GM23338 (cell line): Measurements from ENCODE around the gene AKAP1. TPM values are rescaled to one million over a fixed set of nuclear protein-coding genes. Genes with fewer than 3 reads are reported as not detected.
A peak's percentile ranks its signal among the peaks of the same experiment; 100 is the strongest.

Experiments
- ATAC-seq: fragments of 200-7000 bp; cut with Tn5 transposase; 3 replicates; pipeline ENCODE4 v1.9.1; 2020
- DNase-seq: peaks from one replicate; pipeline ENCODE4 v3.0.0-alpha.2; 2015; ENCODE audit warnings: low spot score
- H2AFZ ChIP-seq: fragments of 200-600 bp; sonication (generic); 2 replicates; pipeline ENCODE4 v1.8.0; 2016; ENCODE audit warnings: antibody characterized with exemption, mild to moderate bottlenecking, moderate library complexity
- H3F3A ChIP-seq: fragments of 200-600 bp; sonication (generic); replicated peaks from 2 replicates; pipeline ENCODE4 v1.8.0; 2017; ENCODE audit warnings: antibody characterized with exemption, mixed run types, low read depth
- H3K27ac ChIP-seq: fragments of 200-600 bp; sonication (generic); 2 replicates; pipeline ENCODE4 v1.6.1; 2016; ENCODE audit warnings: low read depth
- H3K27me3 ChIP-seq: fragments of 200-600 bp; sonication (generic); 2 replicates; pipeline ENCODE4 v1.8.0; 2016; ENCODE audit warnings: mild to moderate bottlenecking, mixed run types, moderate library complexity; ENCODE audit not compliant: insufficient read depth
- H3K36me3 ChIP-seq: fragments of 200-600 bp; sonication (generic); 2 replicates; pipeline ENCODE4 v1.8.0; 2016; ENCODE audit warnings: mild to moderate bottlenecking; ENCODE audit not compliant: insufficient read depth
- H3K4me1 ChIP-seq: fragments of 200-600 bp; sonication (generic); 2 replicates; pipeline ENCODE4 v1.8.0; 2016; ENCODE audit warnings: mild to moderate bottlenecking, moderate library complexity; ENCODE audit not compliant: insufficient read depth
- H3K4me2 ChIP-seq: fragments of 200-600 bp; sonication (generic); 2 replicates; pipeline ENCODE4 v1.7.1; 2017; ENCODE audit warnings: mixed run types
- H3K4me3 ChIP-seq: fragments of 200-600 bp; sonication (generic); 2 replicates; pipeline ENCODE4 v1.6.1; 2016; ENCODE audit warnings: mixed run types
- H3K79me2 ChIP-seq: fragments of 200-600 bp; sonication (generic); replicated peaks from 2 replicates; pipeline ENCODE4 v1.8.0; 2017; ENCODE audit warnings: mild to moderate bottlenecking; ENCODE audit not compliant: insufficient read depth
- H3K9me2 ChIP-seq: fragments of 200-600 bp; sonication (generic); 2 replicates; pipeline ENCODE4 v1.8.0; 2017; ENCODE audit not compliant: insufficient read depth
- H4K20me1 ChIP-seq: fragments of 200-600 bp; sonication (generic); replicated peaks from 2 replicates; pipeline ENCODE4 v1.8.0; 2017; ENCODE audit warnings: mild to moderate bottlenecking; ENCODE audit not compliant: insufficient read depth
- H3K27ac Mint-ChIP-seq: 2 replicates; pipeline ENCODE4 v1.8.0; 2020; ENCODE audit warnings: inconsistent platforms, mild to moderate bottlenecking, moderate library complexity, mixed read lengths
- H3K27me3 Mint-ChIP-seq: 3 replicates; pipeline ENCODE4 v1.8.0; 2022; ENCODE audit warnings: low read depth, mild to moderate bottlenecking, moderate library complexity, mixed read lengths, inconsistent platforms; ENCODE audit not compliant: insufficient read depth, poor library complexity
- H3K36me3 Mint-ChIP-seq: 3 replicates; pipeline ENCODE4 v1.8.0; 2021; ENCODE audit warnings: low read depth, mild to moderate bottlenecking, inconsistent platforms, moderate library complexity, mixed read lengths
- H3K4me1 Mint-ChIP-seq: 3 replicates; pipeline ENCODE4 v1.8.0; 2020; ENCODE audit warnings: mild to moderate bottlenecking, inconsistent platforms, mixed read lengths
- H3K4me3 Mint-ChIP-seq: 3 replicates; pipeline ENCODE4 v1.8.0; 2021; ENCODE audit warnings: moderate library complexity, mild to moderate bottlenecking, inconsistent platforms, mixed read lengths
- H3K9me3 Mint-ChIP-seq: 3 replicates; pipeline ENCODE4 v1.8.0; 2020; ENCODE audit warnings: moderate library complexity, mild to moderate bottlenecking, inconsistent platforms, mixed read lengths
- CREB1 ChIP-seq: fragments of 250-450 bp; sonication (Bioruptor Pico); IDR thresholded peaks from 2 replicates; pipeline ENCODE4 v1.5.0; 2020; ENCODE audit warnings: low read depth, mild to moderate bottlenecking, moderate library complexity
- EZH2 ChIP-seq: fragments of 200-600 bp; sonication (generic); IDR thresholded peaks from one replicate; pipeline ENCODE4 v1.8.0; 2017; ENCODE audit warnings: antibody characterized with exemption, mild to moderate bottlenecking, low read depth; ENCODE audit not compliant: unreplicated experiment
- EZH2phosphoT487 ChIP-seq: fragments of 200-600 bp; sonication (generic); IDR thresholded peaks from one replicate; pipeline ENCODE4 v1.8.1; 2018; ENCODE audit warnings: antibody characterized with exemption; ENCODE audit not compliant: unreplicated experiment
- JUNB ChIP-seq: IDR thresholded peaks from one replicate; pipeline ENCODE4 v1.6.1; 2016; ENCODE audit warnings: antibody characterized with exemption; ENCODE audit not compliant: unreplicated experiment
- NANOG ChIP-seq: IDR thresholded peaks from 2 replicates; pipeline ENCODE4 v1.6.1; 2016; ENCODE audit warnings: antibody characterized with exemption, borderline replicate concordance
- POLR2AphosphoS5 ChIP-seq: IDR thresholded peaks from 2 replicates; pipeline ENCODE4 v1.6.1; 2016; ENCODE audit warnings: antibody characterized with exemption, low read depth
- STAT1 ChIP-seq: IDR thresholded peaks from one replicate; pipeline ENCODE4 v1.6.1; 2016; ENCODE audit warnings: antibody characterized with exemption; ENCODE audit not compliant: unreplicated experiment
- ZNF114 ChIP-seq: fragments of 250-450 bp; sonication (Bioruptor Pico); IDR thresholded peaks from 2 replicates; pipeline ENCODE4 v1.5.0; 2020; ENCODE audit warnings: mild to moderate bottlenecking, moderate library complexity
- ZNF331 ChIP-seq: fragments of 250-450 bp; sonication (Bioruptor Pico); IDR thresholded peaks from 2 replicates; pipeline ENCODE4 v1.5.0; 2020; ENCODE audit warnings: low read depth, mild to moderate bottlenecking, moderate library complexity
- polyA plus RNA-seq: library from polyadenylated mRNA; unstranded; fragments of >200 nt; fragmentation: Nextera tagmentation; extraction: Ambion mirVana; gene quantifications from 2 replicates; pipeline ENCODE4 v1.2.1, GENCODE V29; 2016
- total RNA-seq: library from RNA; depleted of rRNA; stranded (reverse); fragments of >200 nt; shearing (Covaris generic); gene quantifications from 2 replicates; pipeline ENCODE4 v1.2.3, GENCODE V29; 2014
- TF ChIP-seq, protein P1 (sequence below): IDR thresholded peaks from 2 replicates; pipeline ENCODE4 v1.6.1; 2016; ENCODE audit warnings: antibody characterized with exemption
- TF ChIP-seq, protein P2 (sequence below): IDR thresholded peaks from one replicate; pipeline ENCODE4 v1.6.1; 2018; ENCODE audit warnings: antibody characterized with exemption; ENCODE audit not compliant: unreplicated experiment
- TF ChIP-seq, protein P3 (sequence below), 2 experiments: fragments of 200-600 bp in 1 of 2; sonication (generic) in 1 of 2; conservative IDR thresholded peaks; 2 replicates each; pipeline versions ENCODE4 v1.5.1 to v1.6.1; 2016 to 2017; ENCODE audit warnings: antibody characterized with exemption in 2 of 2, low read depth in 2 of 2, mild to moderate bottlenecking in 2 of 2, moderate library complexity in 1 of 2
- TF ChIP-seq, protein P4 (sequence below): fragments of 250-450 bp; sonication (Bioruptor Pico); IDR thresholded peaks from 2 replicates; pipeline ENCODE4 v1.5.0; 2020; ENCODE audit warnings: mild to moderate bottlenecking, moderate library complexity

The AKAP1 gene
- total and polyA plus RNA-seq, 2 experiments from 2014 or later, result 19.6 to 45.9 TPM

DNA sequence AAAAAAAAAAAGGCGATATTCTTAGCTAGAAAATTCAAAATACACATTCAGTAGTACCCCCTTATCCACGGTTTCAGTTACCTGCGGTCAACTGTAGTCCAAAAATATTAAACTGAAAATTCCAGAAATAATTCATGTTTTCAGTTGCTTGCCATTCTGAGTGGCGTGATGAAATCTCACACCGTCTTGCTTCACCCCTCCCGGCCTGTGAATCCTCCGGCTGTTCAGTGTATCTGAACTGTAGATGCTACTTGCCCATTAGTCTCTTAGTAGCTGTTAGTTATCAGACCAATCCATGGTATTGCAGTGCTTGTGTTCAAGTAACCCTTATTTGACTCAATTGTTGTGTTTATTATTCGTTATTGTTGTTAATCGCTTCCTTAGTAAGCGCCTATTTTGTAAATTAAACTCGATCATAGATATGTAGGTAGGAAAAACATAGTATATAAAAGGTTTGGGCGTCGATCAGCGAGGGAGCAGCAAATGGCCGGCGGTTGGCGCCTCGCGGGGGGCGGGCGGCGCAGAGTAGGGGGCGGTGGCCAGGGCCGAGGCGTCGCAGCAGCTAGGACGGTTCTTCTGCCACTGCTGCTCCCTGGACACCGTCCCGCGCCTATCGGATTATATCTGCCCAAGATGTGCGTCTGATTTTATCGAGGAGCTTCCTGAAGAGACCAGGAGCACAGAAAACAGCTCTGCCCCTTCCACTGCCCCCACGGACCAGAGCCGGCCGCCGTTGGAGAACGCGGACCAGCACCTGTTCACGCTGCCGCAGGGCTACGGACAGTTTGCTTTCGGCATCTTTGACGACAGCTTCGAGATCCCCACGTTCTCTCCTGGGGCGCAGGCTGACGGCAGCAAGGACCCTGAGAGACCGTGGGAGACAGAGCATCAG lies 39.8 kb upstream of the AKAP1 start:
- Mint-ChIP-seq H3K4me3 (no peak overlapping the region), H3K27me3 (peaks cover 6% of the 10 kb centered on the region), H3K9me3 (peaks cover 2% of the 10 kb centered on the region; the same call in 2 of the 3 replicates), H3K27ac (no peak overlapping the region; the same call in 1 of the 2 replicates), H3K36me3 (no peaks in the 10 kb centered on the region), H3K4me1 (peaks cover 13% of the 10 kb centered on the region)
- Histone ChIP-seq H3K36me3 (no peaks in the 10 kb centered on the region), H3K27ac (no peak overlapping the region), H4K20me1 (no peaks in the 10 kb centered on the region; the same call in 1 of the 2 replicates), H3K4me1 (no peaks in the 10 kb centered on the region), H3K9me2 (0 out of 2 replicates have a peak, but pooled peaks cover 9% of the 10 kb centered on the region), H3F3A (no peaks in the 10 kb centered on the region), H3K4me3 (no peak overlapping the region), H3K79me2 (no peaks in the 10 kb centered on the region), H3K27me3 (no peaks in the 10 kb centered on the region), H2AFZ (peak overlapping the region; percentile 84), H3K4me2 (no peak overlapping the region)
- ATAC-seq (no peak; the same call in 2 of the 3 replicates), DNase-seq (no peak)
- TF ChIP-seq NANOG, result no peak
- no peak for TF ChIP-seq POLR2AphosphoS5
- no peak for TF ChIP-seq EZH2phosphoT487
- no peak for TF ChIP-seq ZNF114 (CRISPR knock-in tag)
- TF ChIP-seq, protein P1, sequence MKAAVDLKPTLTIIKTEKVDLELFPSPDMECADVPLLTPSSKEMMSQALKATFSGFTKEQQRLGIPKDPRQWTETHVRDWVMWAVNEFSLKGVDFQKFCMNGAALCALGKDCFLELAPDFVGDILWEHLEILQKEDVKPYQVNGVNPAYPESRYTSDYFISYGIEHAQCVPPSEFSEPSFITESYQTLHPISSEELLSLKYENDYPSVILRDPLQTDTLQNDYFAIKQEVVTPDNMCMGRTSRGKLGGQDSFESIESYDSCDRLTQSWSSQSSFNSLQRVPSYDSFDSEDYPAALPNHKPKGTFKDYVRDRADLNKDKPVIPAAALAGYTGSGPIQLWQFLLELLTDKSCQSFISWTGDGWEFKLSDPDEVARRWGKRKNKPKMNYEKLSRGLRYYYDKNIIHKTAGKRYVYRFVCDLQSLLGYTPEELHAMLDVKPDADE, result no peak
- no peak for TF ChIP-seq CREB1 (CRISPR knock-in tag)
- TF ChIP-seq, protein P2, sequence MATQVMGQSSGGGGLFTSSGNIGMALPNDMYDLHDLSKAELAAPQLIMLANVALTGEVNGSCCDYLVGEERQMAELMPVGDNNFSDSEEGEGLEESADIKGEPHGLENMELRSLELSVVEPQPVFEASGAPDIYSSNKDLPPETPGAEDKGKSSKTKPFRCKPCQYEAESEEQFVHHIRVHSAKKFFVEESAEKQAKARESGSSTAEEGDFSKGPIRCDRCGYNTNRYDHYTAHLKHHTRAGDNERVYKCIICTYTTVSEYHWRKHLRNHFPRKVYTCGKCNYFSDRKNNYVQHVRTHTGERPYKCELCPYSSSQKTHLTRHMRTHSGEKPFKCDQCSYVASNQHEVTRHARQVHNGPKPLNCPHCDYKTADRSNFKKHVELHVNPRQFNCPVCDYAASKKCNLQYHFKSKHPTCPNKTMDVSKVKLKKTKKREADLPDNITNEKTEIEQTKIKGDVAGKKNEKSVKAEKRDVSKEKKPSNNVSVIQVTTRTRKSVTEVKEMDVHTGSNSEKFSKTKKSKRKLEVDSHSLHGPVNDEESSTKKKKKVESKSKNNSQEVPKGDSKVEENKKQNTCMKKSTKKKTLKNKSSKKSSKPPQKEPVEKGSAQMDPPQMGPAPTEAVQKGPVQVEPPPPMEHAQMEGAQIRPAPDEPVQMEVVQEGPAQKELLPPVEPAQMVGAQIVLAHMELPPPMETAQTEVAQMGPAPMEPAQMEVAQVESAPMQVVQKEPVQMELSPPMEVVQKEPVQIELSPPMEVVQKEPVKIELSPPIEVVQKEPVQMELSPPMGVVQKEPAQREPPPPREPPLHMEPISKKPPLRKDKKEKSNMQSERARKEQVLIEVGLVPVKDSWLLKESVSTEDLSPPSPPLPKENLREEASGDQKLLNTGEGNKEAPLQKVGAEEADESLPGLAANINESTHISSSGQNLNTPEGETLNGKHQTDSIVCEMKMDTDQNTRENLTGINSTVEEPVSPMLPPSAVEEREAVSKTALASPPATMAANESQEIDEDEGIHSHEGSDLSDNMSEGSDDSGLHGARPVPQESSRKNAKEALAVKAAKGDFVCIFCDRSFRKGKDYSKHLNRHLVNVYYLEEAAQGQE, result no peak
- TF ChIP-seq EZH2, result no peak
- no peak for TF ChIP-seq JUNB
- TF ChIP-seq, protein P3, sequence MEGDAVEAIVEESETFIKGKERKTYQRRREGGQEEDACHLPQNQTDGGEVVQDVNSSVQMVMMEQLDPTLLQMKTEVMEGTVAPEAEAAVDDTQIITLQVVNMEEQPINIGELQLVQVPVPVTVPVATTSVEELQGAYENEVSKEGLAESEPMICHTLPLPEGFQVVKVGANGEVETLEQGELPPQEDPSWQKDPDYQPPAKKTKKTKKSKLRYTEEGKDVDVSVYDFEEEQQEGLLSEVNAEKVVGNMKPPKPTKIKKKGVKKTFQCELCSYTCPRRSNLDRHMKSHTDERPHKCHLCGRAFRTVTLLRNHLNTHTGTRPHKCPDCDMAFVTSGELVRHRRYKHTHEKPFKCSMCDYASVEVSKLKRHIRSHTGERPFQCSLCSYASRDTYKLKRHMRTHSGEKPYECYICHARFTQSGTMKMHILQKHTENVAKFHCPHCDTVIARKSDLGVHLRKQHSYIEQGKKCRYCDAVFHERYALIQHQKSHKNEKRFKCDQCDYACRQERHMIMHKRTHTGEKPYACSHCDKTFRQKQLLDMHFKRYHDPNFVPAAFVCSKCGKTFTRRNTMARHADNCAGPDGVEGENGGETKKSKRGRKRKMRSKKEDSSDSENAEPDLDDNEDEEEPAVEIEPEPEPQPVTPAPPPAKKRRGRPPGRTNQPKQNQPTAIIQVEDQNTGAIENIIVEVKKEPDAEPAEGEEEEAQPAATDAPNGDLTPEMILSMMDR (conservative IDR thresholded peaks at IDR 0.05; ENCODE audit: low read depth in 2 of 2), result no peak
- TF ChIP-seq ZNF331 (CRISPR knock-in tag), result no peak
- TF ChIP-seq STAT1, result no peak
- TF ChIP-seq, protein P4, sequence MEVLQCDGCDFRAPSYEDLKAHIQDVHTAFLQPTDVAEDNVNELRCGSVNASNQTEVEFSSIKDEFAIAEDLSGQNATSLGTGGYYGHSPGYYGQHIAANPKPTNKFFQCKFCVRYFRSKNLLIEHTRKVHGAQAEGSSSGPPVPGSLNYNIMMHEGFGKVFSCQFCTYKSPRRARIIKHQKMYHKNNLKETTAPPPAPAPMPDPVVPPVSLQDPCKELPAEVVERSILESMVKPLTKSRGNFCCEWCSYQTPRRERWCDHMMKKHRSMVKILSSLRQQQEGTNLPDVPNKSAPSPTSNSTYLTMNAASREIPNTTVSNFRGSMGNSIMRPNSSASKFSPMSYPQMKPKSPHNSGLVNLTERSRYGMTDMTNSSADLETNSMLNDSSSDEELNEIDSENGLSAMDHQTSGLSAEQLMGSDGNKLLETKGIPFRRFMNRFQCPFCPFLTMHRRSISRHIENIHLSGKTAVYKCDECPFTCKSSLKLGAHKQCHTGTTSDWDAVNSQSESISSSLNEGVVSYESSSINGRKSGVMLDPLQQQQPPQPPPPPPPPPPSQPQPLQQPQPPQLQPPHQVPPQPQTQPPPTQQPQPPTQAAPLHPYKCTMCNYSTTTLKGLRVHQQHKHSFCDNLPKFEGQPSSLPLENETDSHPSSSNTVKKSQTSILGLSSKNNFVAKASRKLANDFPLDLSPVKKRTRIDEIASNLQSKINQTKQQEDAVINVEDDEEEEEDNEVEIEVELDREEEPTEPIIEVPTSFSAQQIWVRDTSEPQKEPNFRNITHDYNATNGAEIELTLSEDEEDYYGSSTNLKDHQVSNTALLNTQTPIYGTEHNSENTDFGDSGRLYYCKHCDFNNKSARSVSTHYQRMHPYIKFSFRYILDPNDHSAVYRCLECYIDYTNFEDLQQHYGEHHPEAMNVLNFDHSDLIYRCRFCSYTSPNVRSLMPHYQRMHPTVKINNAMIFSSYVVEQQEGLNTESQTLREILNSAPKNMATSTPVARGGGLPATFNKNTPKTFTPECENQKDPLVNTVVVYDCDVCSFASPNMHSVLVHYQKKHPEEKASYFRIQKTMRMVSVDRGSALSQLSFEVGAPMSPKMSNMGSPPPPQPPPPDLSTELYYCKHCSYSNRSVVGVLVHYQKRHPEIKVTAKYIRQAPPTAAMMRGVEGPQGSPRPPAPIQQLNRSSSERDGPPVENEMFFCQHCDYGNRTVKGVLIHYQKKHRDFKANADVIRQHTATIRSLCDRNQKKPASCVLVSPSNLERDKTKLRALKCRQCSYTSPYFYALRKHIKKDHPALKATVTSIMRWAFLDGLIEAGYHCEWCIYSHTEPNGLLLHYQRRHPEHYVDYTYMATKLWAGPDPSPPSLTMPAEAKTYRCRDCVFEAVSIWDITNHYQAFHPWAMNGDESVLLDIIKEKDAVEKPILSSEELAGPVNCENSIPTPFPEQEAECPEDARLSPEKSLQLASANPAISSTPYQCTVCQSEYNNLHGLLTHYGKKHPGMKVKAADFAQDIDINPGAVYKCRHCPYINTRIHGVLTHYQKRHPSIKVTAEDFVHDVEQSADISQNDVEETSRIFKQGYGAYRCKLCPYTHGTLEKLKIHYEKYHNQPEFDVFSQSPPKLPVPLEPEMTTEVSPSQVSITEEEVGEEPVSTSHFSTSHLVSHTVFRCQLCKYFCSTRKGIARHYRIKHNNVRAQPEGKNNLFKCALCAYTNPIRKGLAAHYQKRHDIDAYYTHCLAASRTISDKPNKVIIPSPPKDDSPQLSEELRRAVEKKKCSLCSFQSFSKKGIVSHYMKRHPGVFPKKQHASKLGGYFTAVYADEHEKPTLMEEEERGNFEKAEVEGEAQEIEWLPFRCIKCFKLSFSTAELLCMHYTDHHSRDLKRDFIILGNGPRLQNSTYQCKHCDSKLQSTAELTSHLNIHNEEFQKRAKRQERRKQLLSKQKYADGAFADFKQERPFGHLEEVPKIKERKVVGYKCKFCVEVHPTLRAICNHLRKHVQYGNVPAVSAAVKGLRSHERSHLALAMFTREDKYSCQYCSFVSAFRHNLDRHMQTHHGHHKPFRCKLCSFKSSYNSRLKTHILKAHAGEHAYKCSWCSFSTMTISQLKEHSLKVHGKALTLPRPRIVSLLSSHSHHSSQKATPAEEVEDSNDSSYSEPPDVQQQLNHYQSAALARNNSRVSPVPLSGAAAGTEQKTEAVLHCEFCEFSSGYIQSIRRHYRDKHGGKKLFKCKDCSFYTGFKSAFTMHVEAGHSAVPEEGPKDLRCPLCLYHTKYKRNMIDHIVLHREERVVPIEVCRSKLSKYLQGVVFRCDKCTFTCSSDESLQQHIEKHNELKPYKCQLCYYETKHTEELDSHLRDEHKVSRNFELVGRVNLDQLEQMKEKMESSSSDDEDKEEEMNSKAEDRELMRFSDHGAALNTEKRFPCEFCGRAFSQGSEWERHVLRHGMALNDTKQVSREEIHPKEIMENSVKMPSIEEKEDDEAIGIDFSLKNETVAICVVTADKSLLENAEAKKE (CRISPR knock-in tag), result no peak
